ENCODE data around the gene TTC23. TPM values are rescaled to one million over a fixed set of nuclear protein-coding genes. Genes with fewer than 3 reads are reported as not detected.

Gene TTC23
- total and polyA plus RNA-seq, 9 of the 15 experiments (the other 6 are each of a cell fraction or from before 2014, with no cell fraction given): 0.41 to 4.5 (median 2.5) TPM

DNA sequence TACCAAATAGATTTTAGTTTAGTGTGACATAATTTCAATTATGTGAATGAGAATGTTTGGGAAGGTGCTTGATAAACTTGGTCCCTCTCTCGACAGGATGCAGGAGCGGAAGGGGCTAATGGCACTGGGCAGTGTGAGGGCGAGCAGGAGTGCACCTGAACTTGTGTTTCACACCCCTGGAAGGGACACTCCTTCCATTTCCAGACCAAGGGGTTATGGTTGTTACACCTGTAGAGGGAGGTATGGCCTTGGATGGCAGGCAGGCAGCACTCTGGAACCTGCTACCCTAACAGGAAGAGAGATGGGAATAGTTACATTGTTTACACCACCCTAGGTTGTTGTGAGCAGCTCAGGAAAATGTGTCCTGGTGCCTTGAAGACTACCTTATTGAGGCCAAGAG is 122.5 kb downstream of the TTC23 start (continued):
- TF ChIP-seq, protein P1, sequence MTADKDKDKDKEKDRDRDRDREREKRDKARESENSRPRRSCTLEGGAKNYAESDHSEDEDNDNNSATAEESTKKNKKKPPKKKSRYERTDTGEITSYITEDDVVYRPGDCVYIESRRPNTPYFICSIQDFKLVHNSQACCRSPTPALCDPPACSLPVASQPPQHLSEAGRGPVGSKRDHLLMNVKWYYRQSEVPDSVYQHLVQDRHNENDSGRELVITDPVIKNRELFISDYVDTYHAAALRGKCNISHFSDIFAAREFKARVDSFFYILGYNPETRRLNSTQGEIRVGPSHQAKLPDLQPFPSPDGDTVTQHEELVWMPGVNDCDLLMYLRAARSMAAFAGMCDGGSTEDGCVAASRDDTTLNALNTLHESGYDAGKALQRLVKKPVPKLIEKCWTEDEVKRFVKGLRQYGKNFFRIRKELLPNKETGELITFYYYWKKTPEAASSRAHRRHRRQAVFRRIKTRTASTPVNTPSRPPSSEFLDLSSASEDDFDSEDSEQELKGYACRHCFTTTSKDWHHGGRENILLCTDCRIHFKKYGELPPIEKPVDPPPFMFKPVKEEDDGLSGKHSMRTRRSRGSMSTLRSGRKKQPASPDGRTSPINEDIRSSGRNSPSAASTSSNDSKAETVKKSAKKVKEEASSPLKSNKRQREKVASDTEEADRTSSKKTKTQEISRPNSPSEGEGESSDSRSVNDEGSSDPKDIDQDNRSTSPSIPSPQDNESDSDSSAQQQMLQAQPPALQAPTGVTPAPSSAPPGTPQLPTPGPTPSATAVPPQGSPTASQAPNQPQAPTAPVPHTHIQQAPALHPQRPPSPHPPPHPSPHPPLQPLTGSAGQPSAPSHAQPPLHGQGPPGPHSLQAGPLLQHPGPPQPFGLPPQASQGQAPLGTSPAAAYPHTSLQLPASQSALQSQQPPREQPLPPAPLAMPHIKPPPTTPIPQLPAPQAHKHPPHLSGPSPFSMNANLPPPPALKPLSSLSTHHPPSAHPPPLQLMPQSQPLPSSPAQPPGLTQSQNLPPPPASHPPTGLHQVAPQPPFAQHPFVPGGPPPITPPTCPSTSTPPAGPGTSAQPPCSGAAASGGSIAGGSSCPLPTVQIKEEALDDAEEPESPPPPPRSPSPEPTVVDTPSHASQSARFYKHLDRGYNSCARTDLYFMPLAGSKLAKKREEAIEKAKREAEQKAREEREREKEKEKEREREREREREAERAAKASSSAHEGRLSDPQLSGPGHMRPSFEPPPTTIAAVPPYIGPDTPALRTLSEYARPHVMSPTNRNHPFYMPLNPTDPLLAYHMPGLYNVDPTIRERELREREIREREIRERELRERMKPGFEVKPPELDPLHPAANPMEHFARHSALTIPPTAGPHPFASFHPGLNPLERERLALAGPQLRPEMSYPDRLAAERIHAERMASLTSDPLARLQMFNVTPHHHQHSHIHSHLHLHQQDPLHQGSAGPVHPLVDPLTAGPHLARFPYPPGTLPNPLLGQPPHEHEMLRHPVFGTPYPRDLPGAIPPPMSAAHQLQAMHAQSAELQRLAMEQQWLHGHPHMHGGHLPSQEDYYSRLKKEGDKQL (CRISPR knock-in tag; IDR thresholded peaks at IDR 0.05; ENCODE audit: borderline replicate concordance): no peak
- TF ChIP-seq DDX20 (tag; IDR thresholded peaks at IDR 0.05; ENCODE audit: low read depth) (no peak), ELK1 (CRISPR knock-in tag; IDR thresholded peaks at IDR 0.05) (no peak), ZNF311 (CRISPR knock-in tag; IDR thresholded peaks at IDR 0.05) (no peak), TCF3 (CRISPR knock-in tag; IDR thresholded peaks at IDR 0.05) (no peak), MCM7 (IDR thresholded peaks at IDR 0.05) (no peak), SNRNP70 (optimal IDR thresholded peaks at IDR 0.05; ENCODE audit: low read depth, low read length) (no peak)
- TF ChIP-seq, protein P2, sequence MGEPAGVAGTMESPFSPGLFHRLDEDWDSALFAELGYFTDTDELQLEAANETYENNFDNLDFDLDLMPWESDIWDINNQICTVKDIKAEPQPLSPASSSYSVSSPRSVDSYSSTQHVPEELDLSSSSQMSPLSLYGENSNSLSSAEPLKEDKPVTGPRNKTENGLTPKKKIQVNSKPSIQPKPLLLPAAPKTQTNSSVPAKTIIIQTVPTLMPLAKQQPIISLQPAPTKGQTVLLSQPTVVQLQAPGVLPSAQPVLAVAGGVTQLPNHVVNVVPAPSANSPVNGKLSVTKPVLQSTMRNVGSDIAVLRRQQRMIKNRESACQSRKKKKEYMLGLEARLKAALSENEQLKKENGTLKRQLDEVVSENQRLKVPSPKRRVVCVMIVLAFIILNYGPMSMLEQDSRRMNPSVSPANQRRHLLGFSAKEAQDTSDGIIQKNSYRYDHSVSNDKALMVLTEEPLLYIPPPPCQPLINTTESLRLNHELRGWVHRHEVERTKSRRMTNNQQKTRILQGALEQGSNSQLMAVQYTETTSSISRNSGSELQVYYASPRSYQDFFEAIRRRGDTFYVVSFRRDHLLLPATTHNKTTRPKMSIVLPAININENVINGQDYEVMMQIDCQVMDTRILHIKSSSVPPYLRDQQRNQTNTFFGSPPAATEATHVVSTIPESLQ (CRISPR knock-in tag; IDR thresholded peaks at IDR 0.05): no peak

Measured in K562 (cell line).